Measurements from ENCODE around the gene THSD7B.

DNA sequence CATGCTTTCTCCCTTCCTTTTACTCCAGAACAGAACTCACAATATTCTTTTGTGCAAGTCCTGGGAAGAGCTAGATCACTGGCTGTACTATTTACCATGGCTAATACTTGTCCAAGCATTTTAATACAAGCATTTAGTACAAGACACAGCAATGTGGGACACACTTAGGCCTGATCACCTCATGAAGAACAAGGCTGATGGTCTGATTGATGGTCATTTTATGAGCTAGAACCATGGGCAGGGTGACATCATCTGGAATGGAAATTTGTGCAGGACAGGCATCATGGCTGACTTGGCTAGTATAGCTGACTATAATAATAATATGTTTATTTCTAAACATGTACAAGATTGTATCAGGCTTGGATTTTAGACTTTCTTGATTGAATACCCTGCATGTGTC is 824.8 kb downstream of the THSD7B start:
- TF ChIP-seq CTCF (IDR thresholded peaks at IDR 0.05) (no peak), POLR2A (IDR thresholded peaks at IDR 0.05) (no peak)

All from prostate gland (tissue), 2 donors.